ENCODE results near the gene MTFR1L.

DNA sequence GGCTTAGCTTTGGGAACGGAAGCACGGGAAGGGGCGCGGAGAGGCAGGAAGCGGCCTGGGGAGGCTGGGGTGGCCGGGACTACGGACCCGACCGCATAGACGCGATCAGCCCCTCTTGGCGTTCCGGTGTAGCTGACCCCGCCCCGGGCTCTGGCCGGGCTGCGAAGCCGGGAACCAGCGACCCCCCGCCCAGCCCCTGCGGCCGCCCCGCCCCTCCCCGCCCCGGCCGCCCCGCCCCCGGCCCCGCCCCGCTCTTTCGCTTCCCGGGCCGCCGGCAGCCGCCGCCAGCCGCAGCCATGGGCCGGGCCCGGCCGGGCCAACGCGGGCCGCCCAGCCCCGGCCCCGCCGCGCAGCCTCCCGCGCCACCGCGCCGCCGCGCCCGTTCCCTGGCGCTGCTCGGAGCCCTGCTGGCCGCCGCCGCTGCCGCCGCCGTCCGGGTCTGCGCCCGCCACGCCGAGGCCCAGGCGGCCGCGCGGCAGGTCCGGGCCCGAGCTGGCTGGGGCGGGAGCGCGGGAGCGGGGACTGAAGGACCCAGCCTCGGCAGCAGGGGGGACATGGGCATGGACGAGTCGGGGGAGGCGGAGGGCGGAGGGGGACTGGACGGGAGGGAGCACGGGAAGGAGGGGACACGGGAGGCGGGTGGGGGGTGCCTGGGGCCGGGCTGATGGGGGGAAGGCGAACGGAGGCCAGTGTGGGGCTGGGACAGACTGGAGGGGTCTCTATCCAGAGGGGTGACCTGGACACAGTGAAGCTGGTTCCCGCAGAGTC is 19.6 kb upstream of the MTFR1L start, which contains the start of gene SELENON:
- TF ChIP-seq, protein P1, sequence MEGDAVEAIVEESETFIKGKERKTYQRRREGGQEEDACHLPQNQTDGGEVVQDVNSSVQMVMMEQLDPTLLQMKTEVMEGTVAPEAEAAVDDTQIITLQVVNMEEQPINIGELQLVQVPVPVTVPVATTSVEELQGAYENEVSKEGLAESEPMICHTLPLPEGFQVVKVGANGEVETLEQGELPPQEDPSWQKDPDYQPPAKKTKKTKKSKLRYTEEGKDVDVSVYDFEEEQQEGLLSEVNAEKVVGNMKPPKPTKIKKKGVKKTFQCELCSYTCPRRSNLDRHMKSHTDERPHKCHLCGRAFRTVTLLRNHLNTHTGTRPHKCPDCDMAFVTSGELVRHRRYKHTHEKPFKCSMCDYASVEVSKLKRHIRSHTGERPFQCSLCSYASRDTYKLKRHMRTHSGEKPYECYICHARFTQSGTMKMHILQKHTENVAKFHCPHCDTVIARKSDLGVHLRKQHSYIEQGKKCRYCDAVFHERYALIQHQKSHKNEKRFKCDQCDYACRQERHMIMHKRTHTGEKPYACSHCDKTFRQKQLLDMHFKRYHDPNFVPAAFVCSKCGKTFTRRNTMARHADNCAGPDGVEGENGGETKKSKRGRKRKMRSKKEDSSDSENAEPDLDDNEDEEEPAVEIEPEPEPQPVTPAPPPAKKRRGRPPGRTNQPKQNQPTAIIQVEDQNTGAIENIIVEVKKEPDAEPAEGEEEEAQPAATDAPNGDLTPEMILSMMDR (conservative IDR thresholded peaks at IDR 0.05), result no peak
- no peak for TF ChIP-seq EZH2 (IDR thresholded peaks at IDR 0.05; ENCODE audit: low read depth)
